Stimulated activated CD4-positive, alpha-beta T cell treated with anti-CD3 and anti-CD28 coated beads, Interleukin-12 subunit alpha, Interleukin-12 subunit beta, amount 100 ng/mL, for 24 hours (primary cell): ENCODE measurements around the gene LSS.
"Not testable (repeated sequence)": the region's sequence is repeated elsewhere in the genome, so short reads cannot be mapped to it uniquely, and the experiment has no call there.

Experiments used
- DNase-seq, 2 experiments: peaks; one replicate each; pipeline ENCODE4 v3.0.0-alpha.2; 2020; ENCODE audit warnings: low read depth in 2 of 2

The LSS gene

DNA sequence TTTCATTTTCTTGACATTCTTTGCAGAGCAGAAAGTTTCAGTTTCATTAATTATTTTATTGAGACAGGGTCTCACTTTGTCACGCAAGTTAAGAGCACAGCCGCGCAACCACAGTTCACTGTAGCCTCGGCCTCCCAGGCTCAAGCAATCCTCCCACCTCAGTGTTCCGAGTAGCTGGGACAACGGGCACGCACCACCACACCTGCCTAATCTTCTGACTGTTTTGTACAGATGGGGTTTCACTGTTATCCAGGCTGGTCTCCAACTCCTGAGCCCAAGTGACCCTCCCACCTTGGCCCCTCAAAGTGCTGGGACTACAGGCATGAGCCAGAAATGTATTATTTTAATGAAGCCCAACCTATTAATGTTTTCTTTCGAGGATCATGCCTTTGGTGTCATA lies 41.3 kb downstream of the LSS start:
- DNase-seq = no peak

DNA sequence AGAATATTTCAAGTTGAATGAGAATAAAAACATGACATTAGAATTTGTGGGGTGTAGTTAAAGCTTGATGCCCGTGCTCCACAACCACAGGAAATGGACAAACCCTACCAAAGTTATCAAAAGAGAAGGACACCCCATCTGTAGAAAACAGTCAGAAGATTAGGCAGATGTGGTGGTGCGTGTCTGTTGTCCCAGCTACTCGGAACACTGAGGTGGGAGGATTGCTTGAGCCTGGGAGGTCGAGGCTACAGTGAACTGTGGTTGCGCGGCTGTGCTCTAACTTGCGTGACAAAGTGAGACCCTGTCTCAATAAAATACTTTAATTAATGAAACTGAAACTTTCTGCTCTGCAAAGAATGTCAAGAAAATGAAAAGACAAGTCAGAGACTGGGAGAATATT lies 42.9 kb downstream of the LSS start:
- no peak for DNase-seq

DNA sequence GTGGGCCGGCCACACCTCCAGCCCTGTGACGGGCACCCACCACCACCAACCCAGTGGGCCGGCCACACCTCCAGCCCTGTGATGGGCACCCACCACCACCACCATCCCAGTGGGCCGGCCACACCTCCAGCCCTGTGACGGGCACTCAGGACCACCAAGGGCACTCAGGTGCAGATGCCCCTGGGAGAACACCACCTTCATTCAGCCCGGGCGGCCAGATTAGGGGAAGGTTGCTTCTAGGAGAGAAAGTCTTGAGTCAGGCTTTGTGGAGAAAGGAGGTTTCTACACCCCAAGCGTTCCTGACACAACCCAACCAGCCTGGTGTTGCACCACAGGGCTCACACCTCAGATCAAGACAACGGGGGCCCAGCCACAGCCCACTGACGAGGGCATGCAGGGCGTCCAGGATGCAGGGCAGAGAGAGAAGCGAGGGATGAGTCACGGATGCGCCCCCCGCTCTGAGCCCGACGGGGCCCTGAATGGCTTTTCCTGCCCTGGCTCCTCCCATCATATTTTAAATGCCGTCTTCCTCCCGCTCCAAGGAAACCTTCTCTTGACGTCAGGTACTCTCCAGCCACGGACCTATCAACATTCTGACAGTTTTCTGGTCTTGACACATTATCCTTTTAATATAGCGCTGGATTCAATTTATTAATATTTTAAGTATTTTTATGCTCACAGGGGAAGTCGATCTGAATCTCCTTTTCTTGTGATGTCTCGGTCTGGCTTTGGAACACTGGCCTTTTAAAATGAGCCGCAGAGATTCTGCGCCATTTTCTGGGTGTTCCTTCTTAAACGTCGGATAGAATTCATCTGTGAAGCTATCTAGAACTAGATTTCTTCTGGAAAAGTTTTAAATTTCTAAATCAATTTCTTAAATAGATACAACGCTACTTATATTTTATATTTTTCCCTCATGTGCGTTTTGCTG lies 43.7 kb downstream of the LSS start:
- DNase-seq = peak; percentile 51 to 63

DNA sequence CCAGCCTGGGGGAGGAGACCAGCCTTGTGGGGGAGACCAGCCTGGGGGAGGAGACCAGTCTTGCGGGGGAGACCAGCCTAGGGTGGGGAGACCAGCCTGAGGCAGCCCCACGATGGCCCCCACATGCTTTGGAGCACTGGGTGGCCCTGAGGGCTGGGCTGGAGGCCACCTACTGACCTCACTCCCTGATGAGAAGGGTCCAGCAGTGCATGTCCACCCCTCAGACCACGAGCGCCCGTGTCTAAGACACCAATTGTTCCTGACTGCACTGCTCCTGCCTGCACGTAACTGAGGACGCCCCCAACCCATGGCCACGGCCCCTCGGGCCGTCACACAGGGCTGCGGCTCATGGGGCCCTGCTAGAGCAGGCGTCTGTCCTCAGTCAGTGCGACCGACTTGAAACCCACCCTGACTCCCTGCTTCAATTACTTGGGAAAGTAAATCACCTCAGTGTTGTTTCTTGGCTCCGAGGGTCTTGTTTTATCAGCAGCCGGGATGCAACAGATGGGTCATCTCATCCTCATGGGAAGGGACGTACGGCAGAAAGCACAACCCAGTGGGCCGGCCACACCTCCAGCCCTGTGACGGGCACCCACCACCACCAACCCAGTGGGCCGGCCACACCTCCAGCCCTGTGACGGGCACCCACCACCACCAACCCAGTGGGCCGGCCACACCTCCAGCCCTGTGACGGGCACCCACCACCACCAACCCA lies 44.5 kb downstream of the LSS start, which contains the start of gene SPATC1L:
Gene SPATC1L (minus strand): TSS at position 550 of the 715 bp plus-strand sequence. CDS start 1,643 bp downstream, outside the sequence.
- peak; percentile 21 to 45 for DNase-seq

DNA sequence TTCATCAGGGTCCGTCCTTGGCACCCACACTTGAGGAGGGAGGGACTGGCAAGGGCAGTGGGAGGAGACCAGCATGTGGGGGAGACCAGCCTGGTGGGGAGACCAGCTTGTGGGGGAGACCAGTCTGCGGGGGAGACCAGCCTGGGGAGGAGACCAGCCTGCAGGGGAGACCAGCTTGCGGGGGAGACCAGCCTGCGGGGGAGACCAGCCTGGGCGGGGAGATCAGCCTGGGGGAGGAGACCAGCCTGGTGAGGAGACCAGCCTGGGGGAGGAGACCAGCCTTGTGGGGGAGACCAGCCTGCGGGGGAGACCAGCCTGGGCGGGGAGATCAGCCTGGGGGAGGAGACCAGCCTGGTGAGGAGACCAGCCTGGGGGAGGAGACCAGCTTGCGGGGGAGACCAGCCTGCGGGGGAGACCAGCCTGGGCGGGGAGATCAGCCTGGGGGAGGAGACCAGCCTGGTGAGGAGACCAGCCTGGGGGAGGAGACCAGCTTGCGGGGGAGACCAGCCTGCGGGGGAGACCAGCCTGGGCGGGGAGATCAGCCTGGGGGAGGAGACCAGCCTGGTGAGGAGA lies 45.2 kb downstream of the LSS start:
- not testable (repeated sequence) for DNase-seq

DNA sequence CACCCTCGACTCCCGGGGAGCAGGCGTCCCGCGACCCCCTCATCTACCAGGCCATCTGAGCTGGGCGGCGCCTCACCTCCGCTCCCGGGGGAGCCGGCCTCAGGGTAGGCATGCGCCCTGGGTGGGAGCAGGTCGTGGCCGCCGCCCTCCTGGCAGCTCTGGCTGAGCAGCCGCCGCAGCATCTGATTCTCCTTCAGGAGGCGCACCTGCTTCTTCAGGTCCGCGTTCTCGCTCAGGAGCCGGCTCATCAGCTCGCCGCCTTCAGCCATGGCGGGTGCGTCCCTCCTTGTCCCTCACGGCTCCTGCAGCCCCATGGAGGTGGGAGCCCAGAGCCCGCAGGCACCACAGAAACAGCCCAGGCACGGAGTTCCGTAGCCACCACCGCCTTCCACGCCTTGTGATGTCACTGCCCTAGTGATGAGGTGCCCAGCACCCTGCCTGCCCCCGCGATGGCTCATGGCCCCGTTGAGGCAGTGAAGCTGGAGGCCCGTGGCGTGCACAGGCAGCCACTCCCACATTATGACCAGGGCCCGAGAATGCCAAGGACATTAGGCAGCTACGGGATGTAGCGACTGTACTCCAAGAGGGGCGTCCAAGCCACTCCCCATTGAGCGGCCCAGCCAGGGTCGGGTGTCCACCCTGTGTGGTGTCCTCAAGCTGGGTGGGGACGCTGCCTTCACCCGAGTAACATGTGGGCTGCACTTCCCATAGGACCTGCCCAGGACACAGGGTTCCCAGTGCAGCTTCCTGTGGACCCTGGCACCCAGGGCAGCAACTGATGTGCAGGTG lies 45.8 kb downstream of the LSS start:
- DNase-seq = no peak

DNA sequence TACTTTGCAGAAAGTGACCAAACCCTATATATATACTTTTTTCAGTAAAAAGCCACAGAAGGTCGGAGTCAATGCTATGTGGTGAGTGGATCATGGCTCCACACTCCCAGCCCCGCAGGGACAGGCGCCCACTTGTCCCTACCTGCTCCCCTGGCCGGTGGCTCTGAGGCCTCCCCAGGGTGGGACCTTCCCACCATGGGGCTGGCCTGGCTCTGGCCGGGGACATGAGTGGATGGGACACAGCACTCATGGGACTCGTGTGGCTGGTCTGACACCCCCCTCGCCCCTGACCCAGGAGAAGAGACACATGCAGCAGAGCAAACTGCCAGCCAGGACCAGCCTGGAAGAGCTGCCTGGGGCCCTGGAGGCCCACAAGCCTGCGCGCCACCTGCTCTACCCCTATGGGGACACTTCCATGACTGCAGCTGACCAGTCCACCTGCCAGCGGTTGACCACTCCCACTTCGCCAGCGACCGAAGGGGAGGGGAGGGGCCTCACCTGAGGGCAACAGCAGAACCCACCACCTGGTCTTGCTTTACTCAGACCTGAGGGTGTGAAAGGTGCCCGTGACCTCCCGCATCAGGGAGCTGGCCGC lies 46.5 kb downstream of the LSS start:
- DNase-seq = no peak

DNA sequence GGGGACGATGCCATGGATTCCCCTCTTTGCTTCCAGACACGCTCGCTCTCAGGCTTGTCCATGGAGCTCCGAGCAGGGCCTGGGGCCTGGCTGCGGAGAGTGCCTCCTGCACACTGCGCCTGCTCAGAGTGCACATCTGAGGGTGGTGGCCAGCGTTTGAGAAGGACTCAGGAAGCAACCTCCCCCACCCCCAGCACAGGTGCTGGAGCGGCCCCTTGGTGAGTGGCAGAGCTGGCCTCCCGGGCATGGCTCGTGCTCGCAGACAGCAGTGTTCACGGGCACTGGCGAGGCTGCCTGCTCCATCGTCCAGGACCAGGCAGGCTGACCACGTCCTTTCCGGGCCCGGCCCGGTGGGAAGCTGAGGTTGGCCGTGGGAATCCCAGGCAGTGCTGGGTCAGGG lies 47.1 kb downstream of the LSS start:
- no peak for DNase-seq

DNA sequence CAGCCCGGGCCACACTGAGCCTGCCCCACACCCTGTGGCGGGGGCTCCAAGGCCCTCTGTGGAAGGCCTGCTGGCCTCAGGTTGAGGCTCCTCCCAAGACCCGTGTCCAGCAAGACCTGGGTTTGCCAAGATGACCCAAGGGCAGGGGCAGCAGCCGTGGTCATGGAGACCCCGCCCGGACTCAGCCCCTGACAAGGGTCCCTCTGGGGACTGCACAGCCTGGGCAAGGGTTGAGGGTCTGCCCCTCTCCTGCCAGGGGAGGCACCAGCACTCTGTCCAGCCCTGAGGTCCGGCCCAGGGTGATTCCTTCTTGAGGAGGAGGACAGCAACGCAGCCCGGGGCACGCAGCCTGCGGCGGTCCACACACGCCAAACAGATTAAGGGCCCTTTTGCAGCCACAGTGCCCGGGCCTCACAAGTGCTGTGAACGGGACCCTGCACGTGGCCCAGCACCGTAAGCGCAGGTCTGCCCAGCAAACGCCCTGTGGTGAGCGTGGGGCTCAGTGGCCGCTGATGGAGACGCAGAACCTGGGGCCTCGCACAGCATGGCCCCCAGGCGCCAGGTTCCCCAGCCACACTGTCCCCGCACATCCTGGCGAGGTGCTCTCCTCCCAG lies 47.7 kb downstream of the LSS start:
- no peak for DNase-seq

DNA sequence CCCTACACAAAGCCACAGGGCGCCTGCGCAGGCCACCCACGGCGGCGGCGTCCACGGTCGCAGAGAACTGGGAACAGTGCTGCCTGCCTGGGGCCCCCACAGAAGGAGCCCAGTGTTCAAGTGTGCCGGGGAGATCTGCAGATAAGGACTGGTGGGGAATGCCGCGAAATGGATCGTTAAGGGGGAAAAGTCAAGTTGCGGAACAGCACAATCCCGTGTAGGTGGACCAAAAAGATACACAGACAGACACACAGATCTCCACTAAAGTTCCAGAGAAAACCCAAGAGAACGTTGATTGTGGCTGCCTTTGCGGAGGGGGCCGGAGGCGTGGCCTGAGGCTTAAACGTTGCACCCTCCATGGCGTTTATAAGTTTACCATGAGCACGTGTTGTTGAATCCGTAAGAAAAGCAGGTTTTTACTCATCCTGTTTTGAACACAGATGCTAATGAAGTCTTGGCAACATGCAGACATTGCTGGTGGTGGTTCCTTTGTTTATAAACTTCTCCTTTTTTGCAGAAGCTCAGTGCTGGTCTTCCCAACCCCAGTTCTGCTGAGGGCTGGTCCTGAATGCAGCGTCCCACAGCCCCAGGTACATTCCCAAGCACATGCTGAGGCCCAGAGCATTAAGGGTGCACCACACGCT lies 48.4 kb downstream of the LSS start:
- no peak for DNase-seq

DNA sequence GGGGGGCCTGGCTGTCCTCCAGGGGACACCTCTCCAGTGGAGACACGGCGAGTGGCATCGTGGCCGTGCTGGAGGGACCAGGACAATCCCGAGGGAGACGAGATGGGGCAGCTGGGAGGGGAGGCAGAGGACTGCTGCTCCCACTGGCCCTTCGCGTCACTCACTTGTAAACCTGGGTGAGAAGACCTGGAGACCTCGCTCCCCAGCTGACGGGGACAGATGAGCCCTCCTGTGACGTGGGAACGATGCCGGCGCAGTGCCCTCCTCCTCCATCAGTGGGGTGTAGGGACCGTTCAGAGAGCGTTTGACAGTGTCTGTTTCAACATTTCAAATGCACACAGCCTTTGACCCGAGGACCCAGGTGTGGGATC lies 48.9 kb downstream of the LSS start:
- no peak for DNase-seq

DNA sequence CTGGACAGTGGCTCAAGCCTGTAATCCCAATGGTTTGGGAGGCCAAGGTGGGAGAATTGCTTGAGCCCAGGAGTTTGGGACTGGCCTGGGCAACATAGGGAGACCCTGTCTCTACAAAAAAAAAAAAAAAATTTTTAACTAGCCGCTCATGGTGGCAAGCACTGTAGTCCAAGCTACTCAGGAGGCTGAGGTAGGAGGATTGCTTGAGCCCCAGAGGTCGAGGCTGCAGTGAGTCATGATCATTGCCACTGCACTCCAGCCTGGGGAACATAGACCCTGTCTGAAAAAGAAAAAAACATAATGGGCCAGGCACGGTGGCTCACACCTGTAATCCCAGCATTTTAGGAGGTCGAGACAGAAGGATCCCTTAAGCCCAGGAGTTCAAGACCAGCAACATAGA lies 49.6 kb downstream of the LSS start:
- no peak for DNase-seq

DNA sequence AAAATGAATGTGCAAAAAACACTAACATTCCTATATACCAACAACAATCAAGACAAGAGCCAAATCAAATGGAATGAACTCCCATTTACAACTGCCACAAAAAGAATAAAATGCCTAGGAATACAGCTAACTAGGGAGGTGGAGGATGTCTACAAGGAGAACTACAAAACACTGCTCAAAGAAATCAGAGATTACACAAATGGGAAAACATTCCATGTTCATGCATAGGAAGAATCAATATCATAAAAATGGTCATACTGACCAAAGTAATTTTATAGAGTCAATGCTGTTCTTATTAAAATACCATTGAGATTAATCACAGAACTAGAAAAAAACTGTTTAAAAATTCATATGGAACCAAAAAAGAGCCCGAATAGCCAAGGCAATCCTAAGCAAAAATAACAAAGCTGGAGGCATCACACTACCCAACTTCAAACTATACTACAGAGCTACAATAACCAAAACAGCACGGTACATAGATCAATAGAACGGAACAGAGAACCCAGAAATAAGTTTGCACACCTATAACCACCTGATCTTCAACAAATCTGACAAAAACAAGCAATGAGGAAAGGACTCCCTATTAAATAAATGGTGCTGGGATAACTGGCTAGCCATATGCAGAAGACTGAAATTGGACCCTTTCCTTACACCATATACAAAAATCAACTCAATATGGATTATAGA lies 52.0 kb downstream of the LSS start:
- DNase-seq = not testable (repeated sequence)

DNA sequence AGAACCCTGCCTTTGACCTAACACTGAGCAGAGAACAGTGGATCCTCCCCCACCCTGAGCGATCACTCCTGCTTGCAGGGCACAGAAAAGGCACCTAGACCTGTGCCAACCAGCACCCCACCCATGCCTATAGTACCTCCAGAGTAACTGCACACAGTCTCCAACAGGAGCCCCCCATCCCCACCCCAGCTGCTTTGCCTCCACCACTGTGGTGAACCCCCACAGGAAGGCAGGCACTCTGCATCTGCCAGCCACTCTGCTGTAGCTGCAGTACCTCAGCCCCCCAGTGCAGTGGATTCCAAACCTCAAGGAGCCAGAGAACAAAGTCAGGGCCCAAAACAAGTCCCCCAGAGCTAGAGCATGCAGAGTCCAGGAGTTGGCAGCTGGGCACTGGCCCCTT lies 55.0 kb downstream of the LSS start:
- no peak for DNase-seq

DNA sequence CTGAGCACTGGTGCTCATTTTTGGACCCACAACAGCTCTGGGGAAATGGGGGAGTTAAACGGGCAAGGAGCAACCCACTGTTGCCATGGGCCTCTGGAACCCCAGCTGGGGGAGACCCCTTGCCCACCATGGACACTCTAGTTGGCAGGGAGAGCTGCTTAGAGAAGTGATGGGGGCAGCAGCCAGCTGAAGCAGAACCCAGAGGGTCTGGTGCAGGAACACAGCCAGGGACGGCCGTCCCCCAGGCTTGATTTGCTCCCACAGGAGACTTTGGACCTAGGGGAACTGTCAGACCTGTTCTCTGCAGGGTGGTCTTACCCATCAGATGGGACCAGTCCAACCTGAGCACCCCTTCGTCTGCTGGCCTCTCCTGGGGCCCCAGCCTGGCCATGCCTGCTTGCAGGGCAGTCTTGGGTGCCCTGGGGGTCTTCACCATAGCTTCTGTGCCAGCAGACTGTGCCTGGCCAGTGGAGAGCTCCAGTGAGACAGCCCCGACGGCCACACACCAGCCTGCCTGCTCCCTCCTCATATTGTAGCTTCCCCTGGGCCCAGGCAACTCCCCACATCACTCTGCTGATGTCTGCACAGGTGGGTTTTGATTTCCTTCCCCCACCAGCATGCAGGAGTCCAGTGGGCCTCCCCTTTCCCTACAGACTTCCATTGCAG lies 55.6 kb downstream of the LSS start:
- DNase-seq = no peak

DNA sequence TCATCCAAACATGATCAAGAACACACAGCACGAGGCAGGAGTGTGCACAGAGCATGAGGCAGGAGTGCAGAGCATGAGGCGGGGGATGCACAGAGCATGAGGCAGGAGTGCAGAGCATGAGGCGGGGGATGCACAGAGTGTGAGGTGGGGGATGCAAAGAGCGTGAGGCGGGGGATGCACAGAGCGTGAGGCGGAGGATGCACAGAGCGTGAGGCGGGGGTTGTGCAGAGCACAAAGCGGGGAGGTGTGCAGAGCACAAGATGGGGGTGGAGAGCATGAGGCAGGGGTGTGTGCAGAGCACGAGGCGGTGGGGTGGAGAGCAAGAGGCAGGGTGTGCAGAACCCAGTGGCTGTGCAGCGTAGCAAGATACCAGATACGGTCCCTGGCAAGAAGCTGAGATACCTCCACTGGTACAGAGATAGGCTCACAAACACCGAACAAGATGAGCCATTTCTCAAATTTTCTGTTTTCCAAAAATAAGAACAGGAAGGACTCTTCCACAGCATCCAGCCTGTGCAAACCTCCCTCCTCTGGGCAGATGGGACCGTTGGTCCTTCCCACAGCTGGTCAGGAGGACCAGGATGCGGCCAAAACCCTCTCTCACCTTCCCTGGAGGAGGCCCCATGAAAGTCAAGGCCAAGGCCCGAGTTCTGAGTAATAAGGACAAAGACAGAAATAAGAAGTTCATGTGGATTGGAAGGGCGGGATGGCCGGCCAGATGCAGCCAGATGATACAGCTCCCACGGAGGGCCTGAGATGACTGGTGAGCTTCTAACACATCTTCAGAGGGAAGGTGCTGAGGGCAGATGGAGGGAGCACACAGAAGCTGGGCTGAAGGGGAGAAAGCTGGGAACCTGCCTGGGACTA lies 56.3 kb downstream of the LSS start:
- DNase-seq = no peak

DNA sequence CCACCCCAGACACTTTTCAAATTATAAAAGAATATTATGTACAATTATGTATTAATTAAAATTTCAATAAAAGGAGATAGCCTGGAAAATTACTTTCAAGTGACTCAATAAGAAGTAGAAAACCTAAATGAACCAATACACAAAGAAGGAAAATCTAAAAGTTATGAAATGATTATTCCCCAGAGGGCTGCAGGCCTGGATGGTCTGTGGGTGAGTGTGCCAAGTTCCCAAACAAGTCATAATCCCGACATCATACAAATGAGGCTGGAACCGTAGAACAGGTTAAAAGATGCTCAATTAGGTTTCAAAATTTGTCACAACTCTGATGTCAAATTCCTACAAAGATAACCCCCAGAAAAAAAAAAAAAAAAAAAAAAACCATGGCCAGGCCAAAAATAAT lies 57.0 kb downstream of the LSS start:
- DNase-seq = no peak

DNA sequence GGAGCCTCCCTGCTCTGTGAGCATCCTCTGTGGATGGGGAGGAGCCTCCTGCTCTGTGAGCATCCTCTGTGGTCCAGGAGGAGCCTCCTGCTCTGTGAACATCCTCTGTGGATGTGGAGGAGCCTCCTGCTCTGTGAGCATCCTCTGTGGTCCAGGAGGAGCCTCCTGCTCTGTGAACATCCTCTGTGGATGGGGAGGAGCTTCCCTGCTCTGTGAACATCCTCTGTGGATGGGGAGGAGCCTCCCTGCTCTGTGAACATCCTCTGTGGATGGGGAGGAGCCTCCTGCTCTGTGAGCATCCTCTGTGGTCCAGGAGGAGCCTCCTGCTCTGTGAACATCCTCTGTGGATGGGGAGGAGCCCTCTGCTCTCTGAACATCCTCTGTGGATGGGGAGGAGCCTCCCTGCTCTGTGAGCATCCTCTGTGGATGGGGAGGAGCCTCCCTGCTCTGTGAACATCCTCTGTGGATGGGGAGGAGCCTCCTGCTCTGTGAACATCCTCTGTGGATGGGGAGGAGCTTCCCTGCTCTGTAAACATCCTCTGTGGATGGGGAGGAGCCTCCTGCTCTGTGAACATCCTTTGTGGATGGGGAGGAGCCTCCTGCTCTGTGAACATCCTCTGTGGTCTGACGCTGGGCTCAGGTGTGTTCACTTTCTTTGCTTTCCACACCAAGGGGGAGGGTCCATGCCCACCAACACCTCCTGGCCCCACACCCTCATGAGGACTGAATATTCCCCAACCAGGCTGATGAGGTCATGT lies 58.0 kb downstream of the LSS start:
- not testable (repeated sequence) for DNase-seq
